Smooth muscle cell (in vitro differentiated cells): ENCODE measurements around the gene SLC22A17. TPM values are rescaled to one million over a fixed set of nuclear protein-coding genes. Genes with fewer than 3 reads are reported as not detected.

Experiments
- DNase-seq: peaks from one replicate; lab custom pipeline; 2025; ENCODE audit not compliant: unreplicated experiment; lab: John Stamatoyannopoulos, UW
- H2AFZ ChIP-seq: fragments of 200-600 bp; sonication (generic); 2 replicates; pipeline ENCODE4 v1.6.0; 2016; ENCODE audit warnings: antibody characterized with exemption, low read depth, mild to moderate bottlenecking
- H3F3A ChIP-seq: fragments of 200-600 bp; sonication (generic); 2 replicates; pipeline ENCODE4 v1.6.0; 2017; ENCODE audit warnings: antibody characterized with exemption, low read depth
- H3K27ac ChIP-seq: fragments of 200-600 bp; sonication (generic); 2 replicates; pipeline ENCODE4 v1.5.1; 2016; ENCODE audit warnings: low read depth, mild to moderate bottlenecking
- H3K27me3 ChIP-seq: fragments of 200-600 bp; sonication (generic); 2 replicates; pipeline ENCODE4 v1.6.1; 2016; ENCODE audit warnings: low read depth, mild to moderate bottlenecking
- H3K36me3 ChIP-seq: fragments of 200-600 bp; sonication (generic); 2 replicates; pipeline ENCODE4 v1.5.1; 2016; ENCODE audit warnings: low read depth
- H3K4me1 ChIP-seq: fragments of 200-600 bp; sonication (generic); 2 replicates; pipeline ENCODE4 v1.5.1; 2016; ENCODE audit warnings: low read depth
- H3K4me2 ChIP-seq: fragments of 200-600 bp; sonication (generic); 2 replicates; pipeline ENCODE4 v1.6.0; 2016; ENCODE audit warnings: mild to moderate bottlenecking
- H3K4me3 ChIP-seq: fragments of 200-600 bp; sonication (generic); 2 replicates; pipeline ENCODE4 v1.5.1; 2016; ENCODE audit warnings: mild to moderate bottlenecking
- H3K79me2 ChIP-seq: fragments of 200-600 bp; sonication (generic); 2 replicates; pipeline ENCODE4 v1.6.0; 2016; ENCODE audit warnings: low read depth, mild to moderate bottlenecking
- H3K9ac ChIP-seq: fragments of 200-600 bp; sonication (generic); 2 replicates; pipeline ENCODE4 v1.6.0; 2016; ENCODE audit warnings: low read depth
- H3K9me3 ChIP-seq: fragments of 200-600 bp; sonication (generic); replicated peaks from 2 replicates; pipeline ENCODE4 v1.5.1; 2016; ENCODE audit warnings: low read depth
- H4K20me1 ChIP-seq: fragments of 200-600 bp; sonication (generic); 2 replicates; pipeline ENCODE4 v1.6.0; 2016; ENCODE audit warnings: low read depth
- CTCF ChIP-seq: fragments of 200-600 bp; sonication (generic); IDR thresholded peaks from 2 replicates; pipeline ENCODE4 v1.5.1; 2017; ENCODE audit warnings: borderline replicate concordance, mild to moderate bottlenecking, antibody characterized with exemption; ENCODE audit not compliant: insufficient read depth, poor library complexity, severe bottlenecking
- WGBS: methylation state at CpG from one replicate; pipeline ENCODE4 v1.1.7; 2016; ENCODE audit warnings: low lambda C conversion rate; 5-methylcytosine and 5-hydroxymethylcytosine counted together
- polyA plus RNA-seq: library from polyadenylated mRNA; unstranded; fragments of >200 nt; fragmentation: Nextera tagmentation; extraction: Ambion mirVana; gene quantifications from 2 replicates; pipeline ENCODE4 v1.2.1, GENCODE V29; 2016
- total RNA-seq: library from RNA; depleted of rRNA; stranded (reverse); fragments of >200 nt; gene quantifications from 2 replicates; pipeline ENCODE4 v1.2.3, GENCODE V29; 2014

The SLC22A17 gene
- total and polyA plus RNA-seq, 2 experiments from 2014 or later: 81.0 to 127 TPM

DNA sequence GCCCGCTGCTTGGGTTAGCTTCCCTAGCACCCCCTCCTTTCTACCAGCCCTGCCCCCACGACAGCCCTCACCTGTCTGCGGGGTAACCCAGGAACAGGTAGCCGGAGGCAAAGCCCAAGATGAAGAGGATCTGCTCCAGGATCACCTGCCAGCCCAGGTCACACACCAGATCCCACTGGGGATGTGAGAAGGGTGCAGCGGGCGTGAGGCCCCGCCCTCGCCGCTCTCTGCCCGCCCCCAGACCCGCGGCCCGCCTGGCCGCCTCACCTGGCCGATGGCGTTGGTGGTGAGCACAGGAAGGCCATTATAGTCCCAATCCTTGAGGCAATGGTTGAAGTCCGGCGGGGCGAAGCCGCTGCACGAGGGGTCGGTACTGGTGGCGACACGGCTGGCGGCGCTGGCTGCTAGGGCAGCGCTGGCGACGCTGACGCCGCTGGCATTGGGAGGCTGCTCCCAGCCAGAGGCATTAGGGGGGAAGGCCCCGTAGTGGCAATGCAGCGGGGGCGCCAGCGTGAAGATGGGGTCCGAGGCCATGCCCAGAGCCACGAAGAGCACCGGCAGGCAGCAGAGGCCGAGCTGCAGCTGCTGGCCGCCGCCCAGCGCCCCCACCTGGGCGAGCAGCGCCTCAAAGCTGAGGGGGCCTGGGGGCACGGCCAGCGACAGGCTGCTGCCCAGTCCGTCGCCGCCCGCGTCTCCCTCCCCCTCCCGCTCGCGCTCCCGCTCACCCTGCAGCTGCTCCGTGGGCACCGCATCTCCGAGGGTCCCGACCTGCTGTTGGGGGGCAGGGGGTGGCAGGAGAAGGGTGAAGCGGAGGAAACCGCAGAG is 794 bp downstream of the SLC22A17 start:
- Histone ChIP-seq H3K9ac (peak overlapping the region; percentile 64), H3K27ac (peak overlapping the region; percentile 63)

GRCh38 chr14:23349156-23349845 is 3.4 kb downstream of the SLC22A17 start:
- Histone ChIP-seq H3K27ac (no peak overlapping the region), H3K4me1 (peaks cover 4% of the 10 kb centered on the region), H3K79me2 (no peaks in the 10 kb centered on the region), H3K9me3 (no peaks in the 10 kb centered on the region), H4K20me1 (peaks cover 6% of the 10 kb centered on the region), H3K9ac (no peak overlapping the region), H3F3A (peaks cover 14% of the 10 kb centered on the region), H3K4me3 (no peak overlapping the region), H3K36me3 (no peaks in the 10 kb centered on the region), H2AFZ (no peak overlapping the region), H3K27me3 (no peaks in the 10 kb centered on the region), H3K4me2 (no peak overlapping the region)
- WGBS: 96% methylated on average over 8 of the region's 8 CpGs
- TF ChIP-seq CTCF: no peak
- no peak for DNase-seq

More for the DNA sequence above, 794 bp downstream of the SLC22A17 start:
- Histone ChIP-seq H2AFZ (no peak overlapping the region), H3K9me3 (no peaks in the 10 kb centered on the region), H3K4me2 (peak overlapping the region; percentile 99), H3F3A (peaks cover 27% of the 10 kb centered on the region), H3K27me3 (no peaks in the 10 kb centered on the region), H3K4me3 (peak overlapping the region; percentile 91), H3K4me1 (peaks cover 4% of the 10 kb centered on the region), H4K20me1 (peaks cover 6% of the 10 kb centered on the region), H3K36me3 (no peaks in the 10 kb centered on the region), H3K79me2 (no peaks in the 10 kb centered on the region)
- no peak for DNase-seq
- WGBS: 7% methylated on average over 46 of the region's 61 CpGs
- peak; percentile 17 for TF ChIP-seq CTCF

- Histone ChIP-seq H3F3A (peaks cover 3% of the 10 kb centered on the region), H3K27ac (no peak overlapping the region), H3K9me3 (no peaks in the 10 kb centered on the region), H3K4me2 (no peak overlapping the region), H3K9ac (no peak overlapping the region), H2AFZ (no peak overlapping the region), H3K4me3 (no peak overlapping the region), H4K20me1 (peaks cover 6% of the 10 kb centered on the region), H3K79me2 (no peaks in the 10 kb centered on the region), H3K36me3 (no peaks in the 10 kb centered on the region), H3K4me1 (peaks cover 4% of the 10 kb centered on the region), H3K27me3 (no peaks in the 10 kb centered on the region)
- no peak for TF ChIP-seq CTCF
- WGBS: 100% methylated on average over 5 of the region's 6 CpGs
- no peak for DNase-seq
Observed at GRCh38 chr14:23348297-23348655, 4.4 kb downstream of the SLC22A17 start.
